HG02870 (cell line): ENCODE data around the gene PBX1.
"Not testable (repeated sequence)": the region's sequence is repeated elsewhere in the genome, so short reads cannot be mapped to it uniquely, and the experiment has no call there.

Experiments used
- ATAC-seq: cut with Tn5 transposase; IDR thresholded peaks from one replicate; pipeline ENCODE4 v1.9.1; 2021; ENCODE audit warnings: mild to moderate bottlenecking, moderate library complexity; ENCODE audit not compliant: unreplicated experiment

PBX1 gene

DNA sequence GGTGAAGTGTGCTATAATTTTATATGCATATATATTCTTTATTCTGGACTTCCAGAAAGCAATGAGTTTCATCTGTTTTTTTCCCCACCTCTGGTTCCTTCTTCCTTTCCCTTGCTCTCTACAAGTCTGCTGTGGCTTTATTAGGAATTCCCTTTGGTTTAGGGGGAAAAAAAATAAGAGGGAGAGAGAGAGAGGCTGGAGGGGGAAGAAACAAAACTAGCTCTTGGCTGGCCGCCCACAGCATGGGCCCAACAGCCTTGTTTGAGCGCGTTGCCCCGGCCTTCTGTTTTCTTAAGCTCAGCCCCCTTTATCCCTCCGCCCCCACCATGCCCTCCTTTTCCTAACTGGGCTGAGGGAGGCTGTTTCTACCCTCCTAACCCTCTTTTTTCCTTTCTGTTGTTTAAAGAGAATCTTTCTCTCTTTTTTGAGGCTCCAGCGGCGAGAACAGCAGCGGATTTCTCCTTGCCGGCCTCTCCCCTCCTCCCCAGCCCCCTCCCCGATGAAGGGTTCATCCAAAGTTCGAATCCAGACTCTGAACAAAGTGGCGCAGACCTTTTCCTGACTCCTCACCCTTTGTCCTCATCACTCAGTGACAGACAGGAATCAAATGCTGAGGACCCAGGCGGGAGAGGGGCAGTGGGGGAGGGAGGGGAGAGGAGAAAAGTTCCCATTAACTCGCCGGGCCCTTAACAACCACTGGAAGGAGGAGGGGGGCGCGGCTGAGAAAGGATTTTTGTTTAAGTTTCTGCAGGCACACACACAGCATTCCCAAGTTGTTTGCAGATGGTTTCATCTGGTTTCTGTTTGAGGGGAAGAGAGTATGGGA lies 29.7 kb downstream of the PBX1 start:
- no peak for ATAC-seq

DNA sequence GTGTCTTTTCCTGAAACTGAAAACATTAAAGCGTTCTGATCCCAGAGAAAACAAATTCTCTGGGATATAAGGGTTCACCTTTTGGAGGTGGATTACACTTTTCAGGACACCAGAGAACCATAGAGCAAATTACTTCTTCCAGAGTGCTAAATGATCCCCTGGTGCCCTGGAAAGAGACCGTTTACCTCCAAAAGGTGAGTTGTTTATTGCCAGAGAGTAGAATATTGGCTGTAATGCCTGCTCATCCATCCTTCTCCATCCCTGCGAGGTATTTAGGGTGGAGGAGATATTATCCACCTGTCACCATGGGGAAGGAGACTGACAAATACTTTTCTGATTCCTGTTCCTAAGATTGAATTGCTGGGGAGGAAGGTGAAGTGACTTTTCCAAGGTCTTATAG lies 30.4 kb downstream of the PBX1 start:
- ATAC-seq = no peak

DNA sequence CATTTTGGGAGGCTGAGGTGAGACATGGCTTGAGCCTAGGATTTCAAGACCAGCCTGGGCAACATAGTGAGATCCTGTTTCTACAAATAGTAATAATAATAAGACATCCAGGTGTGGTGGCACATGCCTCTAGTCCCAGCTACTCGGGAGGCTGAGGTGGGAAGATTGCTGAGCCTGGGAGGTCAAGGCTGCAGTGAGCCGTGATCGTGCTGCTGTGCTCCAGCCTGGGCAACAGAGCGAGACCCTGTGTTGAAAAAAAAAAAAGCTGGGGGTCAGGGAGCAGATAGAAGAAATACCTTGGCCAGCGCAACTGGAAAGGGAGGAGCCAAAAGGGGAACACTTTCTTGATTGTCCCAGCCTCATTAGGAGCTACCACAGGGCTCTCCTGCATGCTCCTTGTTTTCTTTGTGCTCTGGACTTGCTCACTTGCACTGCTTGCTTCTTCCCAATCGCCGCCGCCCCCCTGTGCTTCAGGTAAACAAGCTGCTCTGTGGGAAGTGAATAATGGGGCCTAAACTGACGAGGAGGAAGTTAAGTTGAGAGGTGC lies 31.1 kb downstream of the PBX1 start:
- ATAC-seq = no peak

DNA sequence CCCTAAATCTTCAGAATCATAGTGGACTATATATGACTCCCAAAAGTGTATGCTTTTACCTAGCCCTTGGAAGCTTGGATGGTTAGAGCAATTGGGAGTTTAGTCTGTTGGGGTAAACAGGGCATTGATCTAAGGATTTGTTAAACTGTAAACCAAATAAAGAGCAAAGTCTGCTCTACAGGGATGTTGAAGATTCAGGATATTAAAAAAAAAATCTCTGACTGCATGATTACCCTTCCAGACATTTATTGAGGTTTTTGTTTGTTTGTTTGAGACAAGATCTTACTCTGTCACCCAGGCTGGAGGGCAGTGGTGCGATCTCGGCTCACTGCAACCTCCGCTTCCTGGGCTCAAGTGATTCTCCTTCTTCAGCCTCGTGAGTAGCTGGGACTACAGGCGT lies 31.6 kb downstream of the PBX1 start:
- ATAC-seq = no peak

DNA sequence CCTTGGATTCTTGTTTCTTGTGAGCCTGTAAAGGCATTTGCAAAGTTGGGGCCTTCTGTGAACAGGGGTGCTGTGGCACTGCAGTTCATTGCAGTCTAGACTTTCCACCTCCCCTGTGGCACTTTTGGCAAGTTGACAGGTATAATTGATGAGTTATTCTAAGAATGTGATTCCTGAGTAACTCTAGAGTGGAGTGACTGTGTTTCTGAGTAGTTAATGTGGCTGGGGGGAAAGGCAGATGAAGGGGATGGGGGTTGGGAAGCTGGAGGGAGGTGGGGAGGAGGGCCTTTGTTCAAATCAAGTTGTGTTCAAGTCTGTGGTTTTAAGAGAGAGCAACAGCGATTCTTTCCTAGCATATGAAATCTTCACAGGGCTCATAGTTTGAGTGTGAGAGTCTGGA lies 32.9 kb downstream of the PBX1 start:
- no peak for ATAC-seq

DNA sequence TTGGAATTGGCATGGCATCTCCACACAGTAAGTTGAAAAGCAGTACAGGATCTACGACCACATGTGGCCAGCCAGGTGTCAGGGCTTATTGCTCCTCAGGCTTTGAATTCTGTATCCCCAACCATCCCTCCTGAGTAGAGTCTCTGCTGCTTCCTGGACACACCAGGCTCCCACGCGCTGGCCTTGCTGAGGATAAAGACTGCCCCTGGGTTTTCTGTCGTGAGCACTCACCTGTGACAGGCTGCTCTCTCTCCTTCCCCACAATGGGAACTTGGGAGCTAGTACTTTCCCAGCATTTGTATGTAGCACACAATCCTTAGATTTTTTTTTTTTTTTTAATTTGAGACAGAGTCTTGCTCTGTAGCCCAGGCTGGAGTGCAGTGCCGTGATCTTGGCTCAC lies 33.6 kb downstream of the PBX1 start:
- ATAC-seq = no peak

DNA sequence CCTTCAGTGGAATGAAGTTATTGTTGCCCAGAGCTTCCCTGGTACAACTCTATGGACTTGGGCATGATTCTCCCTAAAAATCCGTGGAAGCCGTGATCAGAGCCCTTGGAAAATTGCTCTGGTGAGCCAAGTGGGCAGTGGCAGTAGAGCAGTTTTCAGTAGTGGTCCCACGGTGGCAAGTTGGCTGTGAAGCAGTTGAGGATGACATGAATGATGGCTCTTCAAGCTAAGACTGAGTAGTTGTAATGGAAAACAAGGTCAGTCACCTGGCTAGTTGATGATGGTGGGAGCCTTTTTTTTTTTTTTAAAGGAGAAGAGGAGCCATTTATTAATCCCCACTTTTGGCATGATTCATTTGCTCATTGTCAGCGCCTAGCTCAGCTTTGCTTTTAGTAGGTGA lies 36.2 kb downstream of the PBX1 start:
- ATAC-seq = no peak

DNA sequence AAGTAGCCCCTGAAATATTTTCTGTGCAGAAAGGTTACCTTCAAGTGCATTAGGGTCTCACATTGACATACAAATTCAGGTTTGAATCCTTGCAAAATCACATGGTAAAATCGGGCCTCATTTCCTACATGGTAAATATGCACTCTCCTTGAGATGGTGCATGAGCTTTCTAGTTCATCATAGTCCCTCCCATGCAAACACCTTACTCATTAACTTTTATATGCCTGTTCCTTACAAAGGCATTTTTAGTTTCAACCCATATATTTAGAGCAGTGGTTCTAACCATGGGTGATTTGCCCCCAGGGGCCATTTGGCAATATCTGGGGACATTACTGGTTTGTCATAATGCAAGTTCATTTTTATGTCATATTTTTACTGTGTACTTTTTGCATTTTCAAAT lies 37.2 kb downstream of the PBX1 start:
- ATAC-seq = no peak

DNA sequence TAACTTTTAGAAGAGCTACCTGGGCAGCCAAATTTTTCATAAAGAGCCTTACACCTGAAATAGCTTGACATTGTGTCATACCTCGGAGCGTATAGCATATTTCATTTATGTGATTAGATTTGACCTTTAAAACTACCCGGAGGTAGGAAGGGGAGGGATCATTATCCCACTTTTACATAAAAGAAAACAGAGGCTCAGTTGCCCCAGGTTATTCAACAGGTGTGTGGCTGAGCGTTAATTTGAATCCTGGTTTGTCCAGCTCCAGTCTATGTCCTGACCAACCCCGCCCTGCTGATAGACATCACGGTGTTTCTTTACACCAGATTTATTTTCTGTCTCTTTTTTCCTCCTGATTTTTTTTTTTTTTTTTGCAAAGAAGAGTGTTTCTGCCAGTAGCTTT lies 39.7 kb downstream of the PBX1 start:
- no peak for ATAC-seq

DNA sequence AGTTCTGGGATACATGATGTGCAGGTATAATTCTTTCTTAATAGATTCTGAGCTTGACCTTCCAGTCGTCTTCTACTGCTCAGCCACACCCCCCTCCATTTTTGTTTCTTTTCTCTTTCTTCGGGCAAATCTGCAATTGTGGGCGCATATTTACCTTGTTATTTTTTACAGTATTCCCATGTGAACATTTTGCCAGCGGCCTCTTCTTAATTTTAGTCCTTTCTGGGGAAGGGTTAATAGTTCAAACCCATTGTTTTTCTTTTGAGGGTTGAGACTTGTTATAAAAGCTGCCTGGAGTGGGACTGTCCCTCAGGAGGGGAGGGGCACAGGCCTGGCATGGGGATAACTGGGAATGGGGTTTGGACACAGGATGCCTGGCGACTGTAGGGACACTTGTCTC lies 40.3 kb downstream of the PBX1 start:
- ATAC-seq = no peak

DNA sequence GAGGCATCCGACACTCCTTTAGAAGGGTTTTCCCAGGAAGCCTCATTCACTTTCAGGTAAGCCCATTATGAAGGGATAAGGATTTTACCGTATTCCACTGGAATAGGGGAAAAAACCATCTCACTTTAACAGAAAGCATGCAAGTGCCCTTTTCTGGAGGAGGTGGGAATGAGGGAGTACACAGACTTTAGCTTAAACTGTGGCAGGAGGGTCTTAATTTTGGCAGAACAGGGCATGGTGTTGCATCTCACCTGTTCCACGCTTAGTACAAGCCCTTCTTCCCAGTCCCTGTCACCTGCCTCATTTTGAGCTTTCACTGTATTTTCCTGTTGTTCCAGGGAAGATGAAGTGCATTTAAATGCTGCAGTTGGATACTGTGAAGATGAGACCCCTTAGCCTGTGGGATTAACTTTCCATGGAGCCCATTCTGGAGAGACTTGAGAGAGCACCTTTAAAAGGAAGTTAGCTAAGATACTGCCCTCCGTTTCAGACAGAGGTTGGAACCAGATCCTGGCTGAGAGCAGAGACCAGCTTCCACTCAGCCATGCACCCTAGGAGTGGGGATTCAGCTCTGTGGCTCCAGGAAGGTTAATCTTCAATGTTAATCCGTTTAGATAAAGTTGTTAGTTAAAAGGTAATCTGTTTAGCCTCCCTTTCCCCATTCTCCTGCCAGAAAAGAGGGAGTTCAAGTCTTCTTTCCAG lies 42.6 kb downstream of the PBX1 start:
- no peak for ATAC-seq

DNA sequence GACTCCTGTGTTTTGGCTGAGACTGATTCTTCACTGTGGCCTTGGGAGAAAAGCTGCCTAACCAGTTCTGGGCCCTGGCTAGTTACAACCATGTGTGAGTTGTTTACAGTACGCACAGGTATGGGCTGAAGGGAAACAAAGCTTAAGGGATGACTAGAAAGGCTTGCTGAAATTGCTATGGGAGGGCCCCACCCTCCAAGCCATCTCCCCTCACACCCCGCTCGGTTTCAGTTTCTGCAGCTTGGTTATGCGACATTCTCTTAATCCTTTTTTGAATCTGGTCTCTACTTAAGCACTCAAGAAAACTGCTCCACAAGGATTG lies 43.1 kb downstream of the PBX1 start:
- no peak for ATAC-seq

DNA sequence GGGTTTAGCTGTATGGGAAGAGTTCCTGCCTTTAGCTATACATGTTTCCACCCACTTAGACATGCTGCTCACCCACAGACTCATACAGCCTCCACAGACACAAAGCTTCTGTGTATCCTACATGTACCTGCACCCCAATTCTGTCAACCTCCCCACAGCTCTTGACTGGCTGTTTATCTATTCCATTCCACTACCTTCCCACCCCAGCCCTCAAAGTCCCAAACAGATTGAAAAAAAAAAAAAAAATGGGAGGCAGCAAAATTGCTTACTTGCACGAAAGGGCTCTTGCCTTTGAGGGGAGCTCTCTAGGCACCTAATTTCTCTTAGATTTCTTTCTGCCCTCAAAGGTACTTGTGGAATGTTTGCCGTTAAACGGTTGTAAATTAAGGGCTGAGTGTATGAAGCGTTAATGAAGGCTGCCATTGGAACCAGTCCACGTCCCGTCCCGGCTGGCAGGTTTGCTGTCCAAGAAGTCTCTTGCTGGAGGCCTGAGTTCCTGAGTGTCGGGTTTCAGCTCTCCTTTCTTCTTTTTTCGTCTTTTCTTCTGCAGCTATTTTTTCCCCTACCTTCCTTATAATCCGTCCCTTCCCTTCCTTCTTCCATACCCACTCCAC lies 43.6 kb downstream of the PBX1 start:
- no peak for ATAC-seq

DNA sequence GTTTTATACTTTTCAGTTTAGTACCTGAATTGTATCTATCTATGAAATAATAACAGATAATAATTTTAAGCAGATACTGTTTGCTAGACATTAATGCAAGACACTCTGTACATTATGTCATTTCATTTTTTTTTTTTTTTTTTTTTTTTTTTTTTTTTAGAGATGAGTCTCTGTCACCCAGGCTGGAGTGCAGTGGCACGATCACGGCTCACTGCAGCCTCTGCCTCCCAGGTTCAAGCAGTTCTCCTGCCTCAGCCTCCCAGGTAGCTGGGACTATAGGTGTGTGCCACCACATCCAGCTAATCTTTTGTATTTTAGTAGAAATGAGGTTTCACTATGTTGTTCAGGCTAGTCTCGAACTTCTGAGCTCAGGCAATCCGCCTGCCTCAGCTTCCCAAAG lies 44.8 kb downstream of the PBX1 start:
- ATAC-seq = not testable (repeated sequence)

DNA sequence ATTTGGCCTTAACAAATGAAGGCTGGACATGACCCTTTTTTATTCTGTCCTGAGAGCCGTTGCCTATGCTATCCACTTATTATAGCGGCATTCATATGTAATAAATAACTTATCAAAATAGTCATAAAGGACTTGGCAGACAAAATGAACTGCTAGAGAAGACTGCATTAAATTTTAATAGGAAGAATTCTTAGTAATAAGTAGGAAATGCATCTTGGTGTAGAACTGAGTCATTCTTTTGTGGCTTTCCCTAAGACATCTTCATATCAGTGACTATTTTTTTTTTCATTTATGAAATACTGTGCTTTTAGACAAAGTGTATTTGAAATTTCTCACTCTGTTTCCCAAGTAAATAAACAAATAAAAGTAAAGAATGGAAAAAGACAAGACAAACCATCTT lies 45.6 kb downstream of the PBX1 start:
- ATAC-seq = no peak

DNA sequence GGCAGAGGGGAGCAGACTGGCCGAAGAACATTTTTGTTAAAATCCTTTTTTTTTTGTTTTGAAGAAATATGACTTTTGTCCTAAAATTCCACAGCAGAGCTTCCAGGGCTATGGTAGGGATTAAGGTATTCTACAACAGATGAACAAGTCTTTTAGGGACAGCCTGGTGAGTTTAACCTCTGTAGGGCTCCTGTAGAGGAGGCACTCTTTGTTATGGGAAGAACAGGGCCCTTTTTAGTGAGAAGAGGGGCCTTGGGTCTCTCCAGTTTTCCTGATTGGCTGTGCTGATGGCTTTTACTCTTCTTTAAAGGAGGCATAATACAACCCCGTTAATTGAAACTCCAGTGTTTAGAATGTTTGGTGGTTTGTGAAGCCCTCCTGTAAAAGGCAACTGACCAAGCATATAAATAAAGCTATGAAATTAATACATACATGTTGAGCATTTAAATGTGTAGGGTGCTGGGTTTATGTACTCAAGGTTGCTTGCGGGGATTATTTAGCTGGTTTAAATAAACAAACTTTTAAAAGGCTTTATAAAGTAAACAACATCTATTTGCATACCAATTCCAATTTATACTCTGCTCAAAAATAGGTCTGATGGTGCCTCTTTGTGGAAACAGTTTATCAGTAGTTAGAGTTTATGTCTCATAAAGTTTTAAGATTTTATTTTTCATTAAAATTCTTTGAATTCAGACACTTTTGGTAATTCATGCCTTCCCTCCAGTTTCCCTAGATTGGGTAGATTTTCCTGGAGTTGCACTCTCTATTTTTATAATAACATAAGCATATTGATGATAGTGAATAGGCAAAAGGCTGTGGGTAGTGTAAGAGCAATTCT lies 46.5 kb downstream of the PBX1 start:
- no peak for ATAC-seq

DNA sequence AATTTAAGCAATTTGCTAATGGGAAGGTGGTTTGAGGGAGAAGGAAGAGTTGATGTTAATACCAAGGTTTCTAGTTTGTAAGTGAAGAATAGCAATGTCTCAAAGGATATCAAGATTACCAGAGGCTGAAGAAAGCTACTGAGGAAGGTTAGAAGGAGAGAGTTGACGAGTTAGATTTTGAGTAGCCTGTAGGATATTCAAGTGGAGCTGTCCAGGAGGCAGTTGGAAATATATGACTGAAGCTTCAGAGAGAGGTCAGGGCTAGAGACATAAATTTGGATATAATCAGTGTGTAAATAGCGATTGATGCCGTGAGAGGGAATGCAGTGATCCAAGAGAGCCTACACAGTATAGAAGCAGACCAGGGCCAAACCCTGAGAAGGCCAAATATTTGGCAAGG lies 48.4 kb downstream of the PBX1 start:
- ATAC-seq = no peak

DNA sequence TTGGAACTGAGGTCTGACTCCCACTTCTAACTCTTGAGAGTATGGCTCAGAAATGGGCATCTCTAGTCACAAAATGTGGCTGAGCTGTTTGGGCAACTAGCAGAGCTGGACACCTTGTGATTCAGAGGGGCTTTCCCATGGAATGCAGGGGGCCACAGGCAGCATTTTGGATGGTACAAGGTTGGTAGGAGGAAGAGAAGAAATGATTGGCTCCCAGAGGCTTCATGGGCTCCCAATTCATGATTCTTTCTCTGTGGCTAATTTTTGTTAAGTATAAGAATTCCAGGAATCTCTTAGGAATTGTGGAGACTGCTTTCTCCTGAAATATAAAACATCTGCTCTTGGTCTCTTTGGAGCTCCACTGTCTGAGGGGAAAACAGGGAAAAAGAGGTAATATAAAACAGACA lies 49.7 kb downstream of the PBX1 start:
- no peak for ATAC-seq

DNA sequence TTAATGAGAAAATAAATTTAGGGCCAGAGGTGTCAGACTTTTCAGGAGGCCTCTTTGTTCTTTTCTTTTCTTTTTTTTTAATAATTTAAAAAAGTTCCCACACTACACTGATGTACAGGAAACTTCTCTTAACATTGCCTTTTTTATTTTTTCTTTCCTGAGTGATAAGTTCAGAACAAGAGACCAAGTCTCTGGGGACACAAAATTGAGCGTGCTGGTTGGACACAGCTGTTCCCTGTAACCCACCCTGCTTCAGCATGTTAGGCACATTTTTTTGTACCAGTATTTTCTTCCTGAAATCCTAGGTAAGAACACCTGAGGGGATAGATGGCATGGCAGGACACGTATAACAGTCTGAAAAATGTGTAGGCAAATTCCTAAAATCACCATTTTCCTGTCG lies 50.1 kb downstream of the PBX1 start:
- no peak for ATAC-seq

DNA sequence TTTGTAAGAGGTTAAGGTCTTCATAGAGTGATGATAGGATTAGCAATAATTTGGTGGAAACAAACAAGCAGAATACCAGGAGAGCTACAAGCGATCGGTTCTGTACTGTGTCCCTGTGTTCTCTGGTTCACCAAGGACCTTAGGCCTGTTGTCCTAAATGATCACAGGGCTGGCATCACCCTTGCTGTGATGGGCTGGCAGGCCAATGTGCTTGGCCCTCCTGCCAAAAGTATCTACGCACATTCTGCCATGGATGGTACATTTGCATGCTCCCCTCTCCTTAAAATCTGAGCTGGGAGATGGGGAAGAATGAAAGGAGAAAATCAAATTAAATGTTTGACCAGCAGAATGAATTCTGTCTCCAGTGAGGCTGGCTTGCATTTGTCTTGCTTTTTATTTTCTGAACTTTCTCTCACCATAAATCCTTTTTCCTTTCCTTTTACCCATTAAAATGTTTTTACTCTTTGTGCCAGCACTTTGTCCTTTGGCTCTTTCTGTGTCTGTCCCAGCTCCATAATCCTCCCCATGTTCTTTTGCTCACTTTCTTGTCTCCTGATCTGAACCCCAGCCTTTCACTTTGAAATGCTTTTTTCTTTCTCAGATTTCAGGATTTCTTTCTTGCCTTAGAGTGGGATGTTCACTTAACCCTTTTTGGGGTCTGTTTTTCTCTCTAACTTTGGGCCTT lies 51.7 kb downstream of the PBX1 start:
- ATAC-seq = no peak
